ENCODE data around the gene CC2D2A. TPM values are rescaled to one million over a fixed set of nuclear protein-coding genes. Genes with fewer than 3 reads are reported as not detected.

The CC2D2A gene
- total RNA-seq, 1 donor from 2014 or later = 25.8 TPM

DNA sequence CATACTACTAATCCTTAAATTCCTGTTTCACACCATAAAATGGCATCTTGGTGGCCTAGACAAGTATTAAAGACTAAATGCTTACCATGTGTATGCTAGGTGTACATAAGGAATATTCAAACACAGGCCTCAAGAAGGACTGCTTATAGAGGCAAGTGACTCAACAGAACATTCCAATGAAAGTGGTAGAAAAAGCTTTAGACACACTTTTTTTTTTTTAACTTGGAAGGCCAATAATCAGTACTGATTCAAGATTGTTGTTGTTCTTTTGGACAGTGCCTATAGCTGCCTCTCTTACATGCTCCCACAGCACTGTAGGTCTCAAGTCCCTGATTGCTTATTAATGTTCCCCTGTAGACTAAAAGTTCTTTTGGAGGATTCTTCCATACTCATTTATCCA lies 107.8 kb downstream of the CC2D2A start:
- H3K27me3 Mint-ChIP-seq = no peaks in the 10 kb centered on the region
- TF ChIP-seq, protein P1, sequence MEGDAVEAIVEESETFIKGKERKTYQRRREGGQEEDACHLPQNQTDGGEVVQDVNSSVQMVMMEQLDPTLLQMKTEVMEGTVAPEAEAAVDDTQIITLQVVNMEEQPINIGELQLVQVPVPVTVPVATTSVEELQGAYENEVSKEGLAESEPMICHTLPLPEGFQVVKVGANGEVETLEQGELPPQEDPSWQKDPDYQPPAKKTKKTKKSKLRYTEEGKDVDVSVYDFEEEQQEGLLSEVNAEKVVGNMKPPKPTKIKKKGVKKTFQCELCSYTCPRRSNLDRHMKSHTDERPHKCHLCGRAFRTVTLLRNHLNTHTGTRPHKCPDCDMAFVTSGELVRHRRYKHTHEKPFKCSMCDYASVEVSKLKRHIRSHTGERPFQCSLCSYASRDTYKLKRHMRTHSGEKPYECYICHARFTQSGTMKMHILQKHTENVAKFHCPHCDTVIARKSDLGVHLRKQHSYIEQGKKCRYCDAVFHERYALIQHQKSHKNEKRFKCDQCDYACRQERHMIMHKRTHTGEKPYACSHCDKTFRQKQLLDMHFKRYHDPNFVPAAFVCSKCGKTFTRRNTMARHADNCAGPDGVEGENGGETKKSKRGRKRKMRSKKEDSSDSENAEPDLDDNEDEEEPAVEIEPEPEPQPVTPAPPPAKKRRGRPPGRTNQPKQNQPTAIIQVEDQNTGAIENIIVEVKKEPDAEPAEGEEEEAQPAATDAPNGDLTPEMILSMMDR (IDR thresholded peaks at IDR 0.05; ENCODE audit: unreplicated experiment) = no peak
- no peaks in the 10 kb centered on the region for H3K4me1 Mint-ChIP-seq (ENCODE audit: low read depth)
- H3K4me3 Mint-ChIP-seq (ENCODE audit: low read depth) = no peak overlapping the region
- no peak for DNase-seq (ENCODE audit: low spot score, unreplicated experiment)
- peaks cover 5% of the 10 kb centered on the region for H3K36me3 Mint-ChIP-seq (ENCODE audit: insufficient read depth)
- H3K27ac Mint-ChIP-seq = no peak overlapping the region
- no peaks in the 10 kb centered on the region for H3K9me3 Mint-ChIP-seq (ENCODE audit: low read depth)

GRCh38 chr4:15584785-15585184 lies 115.1 kb downstream of the CC2D2A start:
- H3K9me3 Mint-ChIP-seq (ENCODE audit: low read depth) = peaks cover 9% of the 10 kb centered on the region
- no peaks in the 10 kb centered on the region for H3K4me1 Mint-ChIP-seq (ENCODE audit: low read depth)
- H3K4me3 Mint-ChIP-seq (ENCODE audit: low read depth) = no peak overlapping the region
- peaks cover 26% of the 10 kb centered on the region for H3K36me3 Mint-ChIP-seq (ENCODE audit: insufficient read depth)
- DNase-seq (ENCODE audit: low spot score, unreplicated experiment) = no peak
- TF ChIP-seq, protein P1 (IDR thresholded peaks at IDR 0.05; ENCODE audit: unreplicated experiment) = no peak
- no peak overlapping the region for H3K27ac Mint-ChIP-seq
- H3K27me3 Mint-ChIP-seq = no peaks in the 10 kb centered on the region

- TF ChIP-seq, protein P1 (IDR thresholded peaks at IDR 0.05; ENCODE audit: unreplicated experiment) = no peak
- Mint-ChIP-seq H3K27me3 (no peaks in the 10 kb centered on the region), H3K4me3 (ENCODE audit: low read depth) (no peak overlapping the region), H3K27ac (no peak overlapping the region), H3K36me3 (ENCODE audit: insufficient read depth) (peaks cover 26% of the 10 kb centered on the region), H3K9me3 (ENCODE audit: low read depth) (peaks cover 9% of the 10 kb centered on the region), H3K4me1 (ENCODE audit: low read depth) (no peaks in the 10 kb centered on the region)
- DNase-seq (ENCODE audit: low spot score, unreplicated experiment) = no peak
Measured at GRCh38 chr4:15585331-15585730, 115.6 kb downstream of the CC2D2A start.

- DNase-seq (ENCODE audit: low spot score, unreplicated experiment) = no peak
- Mint-ChIP-seq H3K27ac (no peak overlapping the region), H3K27me3 (no peaks in the 10 kb centered on the region), H3K4me3 (ENCODE audit: low read depth) (no peak overlapping the region), H3K4me1 (ENCODE audit: low read depth) (no peaks in the 10 kb centered on the region), H3K36me3 (ENCODE audit: insufficient read depth) (peaks cover 26% of the 10 kb centered on the region), H3K9me3 (ENCODE audit: low read depth) (peaks cover 9% of the 10 kb centered on the region)
- TF ChIP-seq, protein P1 (IDR thresholded peaks at IDR 0.05; ENCODE audit: unreplicated experiment) = no peak
Measured at GRCh38 chr4:15586066-15586465, 116.4 kb downstream of the CC2D2A start.

GRCh38 chr4:15587649-15588048 lies 118.0 kb downstream of the CC2D2A start:
- Mint-ChIP-seq H3K4me3 (ENCODE audit: low read depth) (no peak overlapping the region), H3K9me3 (ENCODE audit: low read depth) (peaks cover 9% of the 10 kb centered on the region), H3K27ac (no peak overlapping the region), H3K36me3 (ENCODE audit: insufficient read depth) (peaks cover 21% of the 10 kb centered on the region), H3K4me1 (ENCODE audit: low read depth) (no peaks in the 10 kb centered on the region), H3K27me3 (no peaks in the 10 kb centered on the region)
- DNase-seq (ENCODE audit: low spot score, unreplicated experiment) = no peak
- TF ChIP-seq, protein P1 (IDR thresholded peaks at IDR 0.05; ENCODE audit: unreplicated experiment) = no peak

Measured in progenitor cell of endocrine pancreas (in vitro differentiated cells).